Panc1 (cell line): ENCODE data around the gene SLC9A2.

ENCODE experiments used
- CTCF ChIP-seq: fragments of 450-650 bp; IDR thresholded peaks from 2 replicates; pipeline ENCODE4 v1.5.1; 2017; ENCODE audit warnings: mild to moderate bottlenecking
- POLR2AphosphoS5 ChIP-seq: IDR thresholded peaks from 2 replicates; pipeline ENCODE4 v1.6.1; 2012; ENCODE audit warnings: mild to moderate bottlenecking, low read depth, low read length, moderate library complexity
- REST ChIP-seq, 2 experiments: IDR thresholded peaks; 2 replicates each; pipeline ENCODE4 v1.6.1; 2011 to 2012; ENCODE audit warnings: low read depth in 2 of 2, control low read depth in 1 of 2, low read length in 1 of 2, mild to moderate bottlenecking in 1 of 2, moderate library complexity in 1 of 2; ENCODE audit not compliant: insufficient read depth in 1 of 2
- SIN3A ChIP-seq: IDR thresholded peaks from 2 replicates; pipeline ENCODE4 v1.6.1; 2012; ENCODE audit warnings: low read depth, mild to moderate bottlenecking, low read length, moderate library complexity, borderline replicate concordance; ENCODE audit not compliant: insufficient read depth
- TCF7L2 ChIP-seq: IDR thresholded peaks from 2 replicates; pipeline ENCODE4 v1.6.1; 2011; ENCODE audit warnings: mild to moderate bottlenecking, low read depth, low read length, inconsistent platforms

- TF ChIP-seq SIN3A (no peak), CTCF (no peak), REST (IDR thresholded peaks at IDR 0.05; ENCODE audit: insufficient read depth in 1 of 2, low read depth in 2 of 2, low read length in 1 of 2) (no peak), POLR2AphosphoS5 (no peak), TCF7L2 (no peak)
These were observed 89.7 kb downstream of the SLC9A2 start for GRCh38 chr2:102708847-102709559.
